Panc1 (cell line): ENCODE results near the gene GNG7. TPM values are rescaled to one million over a fixed set of nuclear protein-coding genes. Genes with fewer than 3 reads are reported as not detected.

Experiments
- ATAC-seq: fragments of 200-7000 bp; cut with Tn5 transposase; 2 replicates; pipeline ENCODE4 v1.9.1; 2020; ENCODE audit warnings: mild to moderate bottlenecking, moderate library complexity
- BruUV-seq: library from RNA; stranded (reverse); fragments of 400-500 nt; replicated peaks from 2 replicates; lab custom pipeline; 2021; lab: Mats Ljungman, UMichigan
- CTCF ChIA-PET: fragments of 300-600 bp; sonication (Branson Sonifier 250); formaldehyde crosslinking; loops from one replicate; lab custom pipeline; 2022; ENCODE audit warnings: antibody characterized with exemption; lab: Charles Lee
- POLR2A ChIA-PET: fragments of 300-600 bp; sonication (Branson Sonifier 250); formaldehyde crosslinking; loops from one replicate; lab custom pipeline; 2022; ENCODE audit warnings: antibody characterized with exemption; lab: Charles Lee
- DNase-seq: peaks from one replicate; pipeline ENCODE4 v3.0.0-alpha.2; 2010; ENCODE audit warnings: low read depth, low spot score
- H3K27ac ChIP-seq: 2 replicates; pipeline ENCODE4 v1.5.1; 2011; ENCODE audit warnings: mild to moderate bottlenecking, low read length, inconsistent platforms
- H3K27me3 ChIP-seq: fragments of 200-500 bp; sonication (Bioruptor generic); 2 replicates; pipeline ENCODE4 v1.6.0; 2014; ENCODE audit warnings: low read length, inconsistent platforms; ENCODE audit not compliant: control insufficient read depth, insufficient read depth
- H3K36me3 ChIP-seq: fragments of 200-500 bp; sonication (Bioruptor generic); 2 replicates; pipeline ENCODE4 v1.5.1; 2014; ENCODE audit warnings: inconsistent platforms, mild to moderate bottlenecking, low read length, moderate library complexity; ENCODE audit not compliant: control insufficient read depth, insufficient read depth
- H3K4me1 ChIP-seq: 2 replicates; pipeline ENCODE4 v1.5.1; 2011; ENCODE audit warnings: inconsistent platforms, mild to moderate bottlenecking, low read length, moderate library complexity; ENCODE audit not compliant: control insufficient read depth, insufficient read depth
- H3K4me3 ChIP-seq, 2 experiments: 2 replicates each; pipeline ENCODE4 v1.5.1; 2011 to 2012; ENCODE audit warnings: low read depth in 2 of 2, low read length in 2 of 2, mild to moderate bottlenecking in 2 of 2, inconsistent platforms in 1 of 2, moderate library complexity in 1 of 2
- H3K9me3 ChIP-seq: fragments of 200-500 bp; sonication (Bioruptor generic); 2 replicates; pipeline ENCODE4 v1.5.1; 2014; ENCODE audit warnings: low read depth, mild to moderate bottlenecking, inconsistent platforms, low read length, moderate library complexity; ENCODE audit not compliant: control insufficient read depth, insufficient read depth
- POLR2AphosphoS5 ChIP-seq: IDR thresholded peaks from 2 replicates; pipeline ENCODE4 v1.6.1; 2012; ENCODE audit warnings: mild to moderate bottlenecking, low read depth, low read length, moderate library complexity
- SIN3A ChIP-seq: IDR thresholded peaks from 2 replicates; pipeline ENCODE4 v1.6.1; 2012; ENCODE audit warnings: low read depth, mild to moderate bottlenecking, low read length, moderate library complexity, borderline replicate concordance; ENCODE audit not compliant: insufficient read depth
- TCF7L2 ChIP-seq: IDR thresholded peaks from 2 replicates; pipeline ENCODE4 v1.6.1; 2011; ENCODE audit warnings: mild to moderate bottlenecking, low read depth, low read length, inconsistent platforms
- in situ Hi-C: cut with HindIII; loops from 2 replicates; pipeline ENCODE4 v1.10.0; 2016; ENCODE audit warnings: low sequenced_read_pairs, low pct_unique_long_range_greater_than_20kb
- intact Hi-C: fragments of 100-400 bp; cut with micrococcal nuclease; formaldehyde crosslinking; loops from one replicate; pipeline ENCODE4 v1.10.0; 2022; ENCODE audit not compliant: unreplicated experiment
- total RNA-seq: library from RNA; stranded (reverse); gene quantifications from one replicate; pipeline ENCODE4 v1.2.1, GENCODE V29; 2021; ENCODE audit not compliant: unreplicated experiment
- TF ChIP-seq, protein P1 (sequence below), 2 experiments: IDR thresholded peaks; 2 replicates each; pipeline ENCODE4 v1.6.1; 2011 to 2012; ENCODE audit warnings: low read depth in 2 of 2, control low read depth in 1 of 2, low read length in 1 of 2, mild to moderate bottlenecking in 1 of 2, moderate library complexity in 1 of 2; ENCODE audit not compliant: insufficient read depth in 1 of 2
- TF ChIP-seq, protein P2 (sequence below): fragments of 450-650 bp; IDR thresholded peaks from 2 replicates; pipeline ENCODE4 v1.5.1; 2017; ENCODE audit warnings: mild to moderate bottlenecking

Gene GNG7
- total RNA-seq, 1 experiment from 2014 or later, result 0.74 TPM

DNA sequence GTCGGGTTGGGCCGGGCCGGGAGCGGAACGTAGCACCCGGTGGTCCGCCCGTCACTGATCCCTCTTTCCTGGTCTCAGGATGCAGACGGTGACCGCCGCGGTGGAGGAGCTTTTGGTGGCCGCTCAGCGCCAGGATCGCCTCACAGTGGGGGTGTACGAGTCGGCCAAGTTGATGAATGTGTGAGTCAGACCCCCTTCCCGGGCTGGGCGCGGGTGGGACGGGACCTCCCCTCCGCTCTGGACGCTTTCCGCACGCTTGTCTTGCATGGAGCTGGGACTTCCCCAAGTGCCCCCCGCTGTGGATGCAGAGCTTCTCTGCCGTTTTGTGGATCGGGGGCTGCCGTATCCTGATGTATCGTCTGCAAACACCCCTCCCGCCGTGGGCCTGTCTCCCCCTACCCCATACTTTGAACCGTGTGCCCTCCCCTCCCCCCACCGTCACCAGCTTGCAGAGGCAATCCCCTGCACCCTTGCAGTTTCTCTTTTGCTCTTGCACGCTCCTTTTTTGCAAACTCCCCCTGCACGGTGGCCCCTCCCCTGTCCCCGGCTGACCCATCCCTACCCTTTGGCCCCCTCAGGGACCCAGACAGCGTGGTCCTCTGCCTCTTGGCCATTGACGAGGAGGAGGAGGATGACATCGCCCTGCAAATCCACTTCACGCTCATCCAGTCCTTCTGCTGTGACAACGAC is 225.9 kb downstream of the GNG7 start:
- intact Hi-C loops (loop anchor here (10.0 kb wide), 1 partner anchor 68 kb away; no protein-coding TSS in a partner anchor), in situ Hi-C loops (no loop called here)
- Histone ChIP-seq H3K36me3 (peaks cover 3% of the 10 kb centered on the region), H3K4me1 (peaks cover 7% of the 10 kb centered on the region), H3K9me3 (no peaks in the 10 kb centered on the region), H3K27ac (peak overlapping the region; percentile 87), H3K4me3 (peak overlapping the region; percentile 82 to 94), H3K27me3 (no peaks in the 10 kb centered on the region)
- BruUV-seq, result TSS peak; percentile 99
- DNase-seq, result no peak
- ATAC-seq, result peak; percentile 19
- CTCF ChIA-PET, result interaction anchor here (0.6 to 1.0 kb wide), 4 partner anchors 18 to 160 kb away, joined by 3 to 5 read pairs (median 4); no protein-coding TSS in a partner anchor
- TF ChIP-seq, protein P1, sequence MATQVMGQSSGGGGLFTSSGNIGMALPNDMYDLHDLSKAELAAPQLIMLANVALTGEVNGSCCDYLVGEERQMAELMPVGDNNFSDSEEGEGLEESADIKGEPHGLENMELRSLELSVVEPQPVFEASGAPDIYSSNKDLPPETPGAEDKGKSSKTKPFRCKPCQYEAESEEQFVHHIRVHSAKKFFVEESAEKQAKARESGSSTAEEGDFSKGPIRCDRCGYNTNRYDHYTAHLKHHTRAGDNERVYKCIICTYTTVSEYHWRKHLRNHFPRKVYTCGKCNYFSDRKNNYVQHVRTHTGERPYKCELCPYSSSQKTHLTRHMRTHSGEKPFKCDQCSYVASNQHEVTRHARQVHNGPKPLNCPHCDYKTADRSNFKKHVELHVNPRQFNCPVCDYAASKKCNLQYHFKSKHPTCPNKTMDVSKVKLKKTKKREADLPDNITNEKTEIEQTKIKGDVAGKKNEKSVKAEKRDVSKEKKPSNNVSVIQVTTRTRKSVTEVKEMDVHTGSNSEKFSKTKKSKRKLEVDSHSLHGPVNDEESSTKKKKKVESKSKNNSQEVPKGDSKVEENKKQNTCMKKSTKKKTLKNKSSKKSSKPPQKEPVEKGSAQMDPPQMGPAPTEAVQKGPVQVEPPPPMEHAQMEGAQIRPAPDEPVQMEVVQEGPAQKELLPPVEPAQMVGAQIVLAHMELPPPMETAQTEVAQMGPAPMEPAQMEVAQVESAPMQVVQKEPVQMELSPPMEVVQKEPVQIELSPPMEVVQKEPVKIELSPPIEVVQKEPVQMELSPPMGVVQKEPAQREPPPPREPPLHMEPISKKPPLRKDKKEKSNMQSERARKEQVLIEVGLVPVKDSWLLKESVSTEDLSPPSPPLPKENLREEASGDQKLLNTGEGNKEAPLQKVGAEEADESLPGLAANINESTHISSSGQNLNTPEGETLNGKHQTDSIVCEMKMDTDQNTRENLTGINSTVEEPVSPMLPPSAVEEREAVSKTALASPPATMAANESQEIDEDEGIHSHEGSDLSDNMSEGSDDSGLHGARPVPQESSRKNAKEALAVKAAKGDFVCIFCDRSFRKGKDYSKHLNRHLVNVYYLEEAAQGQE (IDR thresholded peaks at IDR 0.05; ENCODE audit: insufficient read depth in 1 of 2, low read depth in 2 of 2, low read length in 1 of 2), result no peak
- no peak for TF ChIP-seq SIN3A
- no peak for TF ChIP-seq TCF7L2
- TF ChIP-seq POLR2AphosphoS5, result no peak
- TF ChIP-seq, protein P2, sequence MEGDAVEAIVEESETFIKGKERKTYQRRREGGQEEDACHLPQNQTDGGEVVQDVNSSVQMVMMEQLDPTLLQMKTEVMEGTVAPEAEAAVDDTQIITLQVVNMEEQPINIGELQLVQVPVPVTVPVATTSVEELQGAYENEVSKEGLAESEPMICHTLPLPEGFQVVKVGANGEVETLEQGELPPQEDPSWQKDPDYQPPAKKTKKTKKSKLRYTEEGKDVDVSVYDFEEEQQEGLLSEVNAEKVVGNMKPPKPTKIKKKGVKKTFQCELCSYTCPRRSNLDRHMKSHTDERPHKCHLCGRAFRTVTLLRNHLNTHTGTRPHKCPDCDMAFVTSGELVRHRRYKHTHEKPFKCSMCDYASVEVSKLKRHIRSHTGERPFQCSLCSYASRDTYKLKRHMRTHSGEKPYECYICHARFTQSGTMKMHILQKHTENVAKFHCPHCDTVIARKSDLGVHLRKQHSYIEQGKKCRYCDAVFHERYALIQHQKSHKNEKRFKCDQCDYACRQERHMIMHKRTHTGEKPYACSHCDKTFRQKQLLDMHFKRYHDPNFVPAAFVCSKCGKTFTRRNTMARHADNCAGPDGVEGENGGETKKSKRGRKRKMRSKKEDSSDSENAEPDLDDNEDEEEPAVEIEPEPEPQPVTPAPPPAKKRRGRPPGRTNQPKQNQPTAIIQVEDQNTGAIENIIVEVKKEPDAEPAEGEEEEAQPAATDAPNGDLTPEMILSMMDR, result no peak
- POLR2A ChIA-PET, result interaction anchor here (0.6 to 1.6 kb wide), 13 partner anchors 20 to 307 kb away, joined by 3 to 17 read pairs (median 5); partner anchors contain the start of gene SGTA

DNA sequence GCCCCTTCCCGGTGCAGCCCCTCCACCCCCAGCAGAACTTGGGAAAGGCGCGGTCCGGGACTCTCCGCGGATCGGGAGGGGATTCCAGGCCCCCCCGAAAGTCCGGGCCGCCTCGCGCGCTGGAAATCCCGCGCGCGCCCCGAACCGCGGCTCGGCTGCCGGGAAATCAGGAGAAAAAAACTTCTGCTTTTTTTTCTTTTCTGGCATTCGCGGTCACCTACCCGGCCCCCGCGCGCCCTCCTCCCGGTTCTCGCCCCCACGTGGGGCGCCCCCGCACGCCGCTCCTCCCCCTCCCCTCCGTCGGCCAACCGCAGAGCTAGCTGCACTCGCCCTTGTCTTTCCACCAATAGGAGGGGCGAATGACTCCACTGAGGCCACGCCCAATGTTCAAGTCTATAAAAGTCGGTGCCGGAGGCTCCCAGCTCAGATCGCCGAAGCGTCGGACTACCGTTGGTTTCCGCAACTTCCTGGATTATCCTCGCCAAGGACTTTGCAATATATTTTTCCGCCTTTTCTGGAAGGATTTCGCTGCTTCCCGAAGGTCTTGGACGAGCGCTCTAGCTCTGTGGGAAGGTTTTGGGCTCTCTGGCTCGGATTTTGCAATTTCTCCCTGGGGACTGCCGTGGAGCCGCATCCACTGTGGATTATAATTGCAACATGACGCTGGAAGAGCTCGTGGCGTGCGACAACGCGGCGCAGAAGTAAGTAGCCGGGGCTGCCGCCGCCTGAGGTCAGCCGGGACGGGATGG is 226.6 kb downstream of the GNG7 start, which contains the start of gene GADD45B:
TSS of gene GADD45B (plus strand) at position 426 of the 749 bp plus-strand sequence. CDS start at position 658, 232 bp downstream.
- in situ Hi-C loops, result no loop called here
- Histone ChIP-seq H3K4me3 (peak within 1 kb of the TSS; percentile 82 to 94), H3K27me3 (no peaks in the 10 kb centered on the region), H3K36me3 (peaks cover 3% of the 10 kb centered on the region), H3K27ac (peak within 1 kb of the TSS; percentile 87), H3K9me3 (no peaks in the 10 kb centered on the region), H3K4me1 (peaks cover 7% of the 10 kb centered on the region)
- DNase-seq, result peak; percentile 94
- no TSS peak for BruUV-seq
- POLR2A ChIA-PET, result interaction anchor here (0.6 to 1.6 kb wide), 12 partner anchors 21 to 307 kb away, joined by 3 to 17 read pairs (median 4); partner anchors contain the start of gene SGTA
- CTCF ChIA-PET, result interaction anchor here (0.6 to 1.0 kb wide), 5 partner anchors 19 to 161 kb away, joined by 3 to 5 read pairs (median 4); no protein-coding TSS in a partner anchor
- TF ChIP-seq SIN3A (peak; percentile 86; the same call in 1 of the 2 replicates), POLR2AphosphoS5 (peak; percentile 100), TCF7L2 (no peak)
- TF ChIP-seq, protein P1 (IDR thresholded peaks at IDR 0.05; ENCODE audit: insufficient read depth in 1 of 2, low read depth in 2 of 2, low read length in 1 of 2), result no peak; a peak in 1 of 4 replicates
- peak; percentile 58 for ATAC-seq
- intact Hi-C loops, result loop anchor here (2.0 to 10.0 kb wide), 2 partner anchors 69 to 135 kb away; no protein-coding TSS in a partner anchor
